Panc1 (cell line): ENCODE results near the gene MLEC. TPM values are rescaled to one million over a fixed set of nuclear protein-coding genes. Genes with fewer than 3 reads are reported as not detected.

Experiments used
- ATAC-seq: fragments of 200-7000 bp; cut with Tn5 transposase; 2 replicates; pipeline ENCODE4 v1.9.1; 2020; ENCODE audit warnings: mild to moderate bottlenecking, moderate library complexity
- BruUV-seq: library from RNA; stranded (reverse); fragments of 400-500 nt; replicated peaks from 2 replicates; lab custom pipeline; 2021; lab: Mats Ljungman, UMichigan
- CTCF ChIA-PET: fragments of 300-600 bp; sonication (Branson Sonifier 250); formaldehyde crosslinking; loops from one replicate; lab custom pipeline; 2022; ENCODE audit warnings: antibody characterized with exemption; lab: Charles Lee
- POLR2A ChIA-PET: fragments of 300-600 bp; sonication (Branson Sonifier 250); formaldehyde crosslinking; loops from one replicate; lab custom pipeline; 2022; ENCODE audit warnings: antibody characterized with exemption; lab: Charles Lee
- DNase-seq: peaks from one replicate; pipeline ENCODE4 v3.0.0-alpha.2; 2010; ENCODE audit warnings: low read depth, low spot score
- H3K27ac ChIP-seq: 2 replicates; pipeline ENCODE4 v1.5.1; 2011; ENCODE audit warnings: mild to moderate bottlenecking, low read length, inconsistent platforms
- H3K27me3 ChIP-seq: fragments of 200-500 bp; sonication (Bioruptor generic); 2 replicates; pipeline ENCODE4 v1.6.0; 2014; ENCODE audit warnings: low read length, inconsistent platforms; ENCODE audit not compliant: control insufficient read depth, insufficient read depth
- H3K36me3 ChIP-seq: fragments of 200-500 bp; sonication (Bioruptor generic); 2 replicates; pipeline ENCODE4 v1.5.1; 2014; ENCODE audit warnings: inconsistent platforms, mild to moderate bottlenecking, low read length, moderate library complexity; ENCODE audit not compliant: control insufficient read depth, insufficient read depth
- H3K4me1 ChIP-seq: 2 replicates; pipeline ENCODE4 v1.5.1; 2011; ENCODE audit warnings: inconsistent platforms, mild to moderate bottlenecking, low read length, moderate library complexity; ENCODE audit not compliant: control insufficient read depth, insufficient read depth
- H3K4me3 ChIP-seq, 2 experiments: 2 replicates each; pipeline ENCODE4 v1.5.1; 2011 to 2012; ENCODE audit warnings: low read depth in 2 of 2, low read length in 2 of 2, mild to moderate bottlenecking in 2 of 2, inconsistent platforms in 1 of 2, moderate library complexity in 1 of 2
- H3K9me3 ChIP-seq: fragments of 200-500 bp; sonication (Bioruptor generic); 2 replicates; pipeline ENCODE4 v1.5.1; 2014; ENCODE audit warnings: low read depth, mild to moderate bottlenecking, inconsistent platforms, low read length, moderate library complexity; ENCODE audit not compliant: control insufficient read depth, insufficient read depth
- POLR2AphosphoS5 ChIP-seq: IDR thresholded peaks from 2 replicates; pipeline ENCODE4 v1.6.1; 2012; ENCODE audit warnings: mild to moderate bottlenecking, low read depth, low read length, moderate library complexity
- SIN3A ChIP-seq: IDR thresholded peaks from 2 replicates; pipeline ENCODE4 v1.6.1; 2012; ENCODE audit warnings: low read depth, mild to moderate bottlenecking, low read length, moderate library complexity, borderline replicate concordance; ENCODE audit not compliant: insufficient read depth
- TCF7L2 ChIP-seq: IDR thresholded peaks from 2 replicates; pipeline ENCODE4 v1.6.1; 2011; ENCODE audit warnings: mild to moderate bottlenecking, low read depth, low read length, inconsistent platforms
- in situ Hi-C: cut with HindIII; loops from 2 replicates; pipeline ENCODE4 v1.10.0; 2016; ENCODE audit warnings: low sequenced_read_pairs, low pct_unique_long_range_greater_than_20kb
- intact Hi-C: fragments of 100-400 bp; cut with micrococcal nuclease; formaldehyde crosslinking; loops from one replicate; pipeline ENCODE4 v1.10.0; 2022; ENCODE audit not compliant: unreplicated experiment
- total RNA-seq: library from RNA; stranded (reverse); gene quantifications from one replicate; pipeline ENCODE4 v1.2.1, GENCODE V29; 2021; ENCODE audit not compliant: unreplicated experiment
- TF ChIP-seq, protein P1 (sequence below): fragments of 450-650 bp; IDR thresholded peaks from 2 replicates; pipeline ENCODE4 v1.5.1; 2017; ENCODE audit warnings: mild to moderate bottlenecking
- TF ChIP-seq, protein P2 (sequence below), 2 experiments: IDR thresholded peaks; 2 replicates each; pipeline ENCODE4 v1.6.1; 2011 to 2012; ENCODE audit warnings: low read depth in 2 of 2, control low read depth in 1 of 2, low read length in 1 of 2, mild to moderate bottlenecking in 1 of 2, moderate library complexity in 1 of 2; ENCODE audit not compliant: insufficient read depth in 1 of 2

Gene MLEC
- total RNA-seq, 1 experiment from 2014 or later, result 171 TPM

DNA sequence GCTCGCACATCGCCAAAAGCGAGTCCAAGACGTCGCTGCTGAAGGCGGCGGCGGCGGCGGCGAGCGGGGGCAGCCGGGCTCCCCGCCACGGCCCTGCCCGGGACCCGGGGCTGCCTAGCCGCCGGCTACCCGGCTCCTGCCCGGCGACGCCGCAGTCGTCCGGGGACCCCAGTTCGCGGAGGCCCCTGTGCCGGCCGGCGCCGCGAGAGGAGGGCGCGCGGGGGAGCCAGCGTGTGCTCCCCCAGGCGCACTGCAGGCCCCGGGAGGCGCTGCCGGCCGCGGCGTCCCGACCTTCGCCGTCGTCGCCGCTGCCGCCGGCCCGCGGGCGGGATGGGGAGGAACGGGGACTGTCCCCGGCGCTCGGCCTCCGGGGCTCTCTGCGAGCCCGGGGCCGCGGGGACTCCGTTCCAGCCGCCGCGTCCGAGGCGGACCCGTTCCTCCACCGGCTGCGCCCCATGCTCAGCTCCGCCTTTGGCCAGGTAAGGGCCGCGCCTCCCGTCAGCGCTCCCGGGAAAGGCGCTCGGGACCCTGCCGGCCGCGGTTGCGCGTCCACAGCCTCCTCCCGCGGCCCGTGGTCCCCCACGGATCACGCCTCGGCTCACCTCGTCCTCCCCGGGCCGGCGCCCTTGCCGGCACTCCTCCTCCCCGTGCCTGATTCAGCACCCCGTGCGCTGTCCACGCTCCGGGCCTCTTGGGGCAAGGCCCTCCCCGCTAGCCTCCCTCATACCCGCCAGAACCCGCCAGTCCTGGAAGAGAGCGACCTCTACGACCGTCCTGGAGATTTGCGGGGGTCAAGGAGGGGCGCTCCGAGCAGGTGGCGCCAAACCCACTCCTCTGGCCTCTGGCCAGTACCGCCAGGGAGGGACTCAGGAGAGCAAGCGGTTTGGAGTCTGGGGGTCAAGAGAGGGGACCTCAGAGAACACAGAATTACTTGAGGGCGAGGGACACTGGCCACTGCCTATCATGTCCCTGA lies 45.8 kb upstream of the MLEC start:
- intact Hi-C loops, result no loop called here
- Histone ChIP-seq H3K4me1 (no peaks in the 10 kb centered on the region), H3K27ac (no peak overlapping the region), H3K9me3 (no peaks in the 10 kb centered on the region), H3K27me3 (peaks cover 9% of the 10 kb centered on the region), H3K36me3 (no peaks in the 10 kb centered on the region), H3K4me3 (peak overlapping the region; percentile 27 to 28)
- ATAC-seq (peak; percentile 80), DNase-seq (no peak)
- TF ChIP-seq, protein P1, sequence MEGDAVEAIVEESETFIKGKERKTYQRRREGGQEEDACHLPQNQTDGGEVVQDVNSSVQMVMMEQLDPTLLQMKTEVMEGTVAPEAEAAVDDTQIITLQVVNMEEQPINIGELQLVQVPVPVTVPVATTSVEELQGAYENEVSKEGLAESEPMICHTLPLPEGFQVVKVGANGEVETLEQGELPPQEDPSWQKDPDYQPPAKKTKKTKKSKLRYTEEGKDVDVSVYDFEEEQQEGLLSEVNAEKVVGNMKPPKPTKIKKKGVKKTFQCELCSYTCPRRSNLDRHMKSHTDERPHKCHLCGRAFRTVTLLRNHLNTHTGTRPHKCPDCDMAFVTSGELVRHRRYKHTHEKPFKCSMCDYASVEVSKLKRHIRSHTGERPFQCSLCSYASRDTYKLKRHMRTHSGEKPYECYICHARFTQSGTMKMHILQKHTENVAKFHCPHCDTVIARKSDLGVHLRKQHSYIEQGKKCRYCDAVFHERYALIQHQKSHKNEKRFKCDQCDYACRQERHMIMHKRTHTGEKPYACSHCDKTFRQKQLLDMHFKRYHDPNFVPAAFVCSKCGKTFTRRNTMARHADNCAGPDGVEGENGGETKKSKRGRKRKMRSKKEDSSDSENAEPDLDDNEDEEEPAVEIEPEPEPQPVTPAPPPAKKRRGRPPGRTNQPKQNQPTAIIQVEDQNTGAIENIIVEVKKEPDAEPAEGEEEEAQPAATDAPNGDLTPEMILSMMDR, result no peak
- TF ChIP-seq, protein P2, sequence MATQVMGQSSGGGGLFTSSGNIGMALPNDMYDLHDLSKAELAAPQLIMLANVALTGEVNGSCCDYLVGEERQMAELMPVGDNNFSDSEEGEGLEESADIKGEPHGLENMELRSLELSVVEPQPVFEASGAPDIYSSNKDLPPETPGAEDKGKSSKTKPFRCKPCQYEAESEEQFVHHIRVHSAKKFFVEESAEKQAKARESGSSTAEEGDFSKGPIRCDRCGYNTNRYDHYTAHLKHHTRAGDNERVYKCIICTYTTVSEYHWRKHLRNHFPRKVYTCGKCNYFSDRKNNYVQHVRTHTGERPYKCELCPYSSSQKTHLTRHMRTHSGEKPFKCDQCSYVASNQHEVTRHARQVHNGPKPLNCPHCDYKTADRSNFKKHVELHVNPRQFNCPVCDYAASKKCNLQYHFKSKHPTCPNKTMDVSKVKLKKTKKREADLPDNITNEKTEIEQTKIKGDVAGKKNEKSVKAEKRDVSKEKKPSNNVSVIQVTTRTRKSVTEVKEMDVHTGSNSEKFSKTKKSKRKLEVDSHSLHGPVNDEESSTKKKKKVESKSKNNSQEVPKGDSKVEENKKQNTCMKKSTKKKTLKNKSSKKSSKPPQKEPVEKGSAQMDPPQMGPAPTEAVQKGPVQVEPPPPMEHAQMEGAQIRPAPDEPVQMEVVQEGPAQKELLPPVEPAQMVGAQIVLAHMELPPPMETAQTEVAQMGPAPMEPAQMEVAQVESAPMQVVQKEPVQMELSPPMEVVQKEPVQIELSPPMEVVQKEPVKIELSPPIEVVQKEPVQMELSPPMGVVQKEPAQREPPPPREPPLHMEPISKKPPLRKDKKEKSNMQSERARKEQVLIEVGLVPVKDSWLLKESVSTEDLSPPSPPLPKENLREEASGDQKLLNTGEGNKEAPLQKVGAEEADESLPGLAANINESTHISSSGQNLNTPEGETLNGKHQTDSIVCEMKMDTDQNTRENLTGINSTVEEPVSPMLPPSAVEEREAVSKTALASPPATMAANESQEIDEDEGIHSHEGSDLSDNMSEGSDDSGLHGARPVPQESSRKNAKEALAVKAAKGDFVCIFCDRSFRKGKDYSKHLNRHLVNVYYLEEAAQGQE (IDR thresholded peaks at IDR 0.05; ENCODE audit: insufficient read depth in 1 of 2, low read depth in 2 of 2, low read length in 1 of 2), result peak; percentile 90 to 94
- ChIA-PET CTCF (interaction anchor here (0.6 kb wide), 2 partner anchors 263 to 365 kb away, joined by 6 read pairs; no protein-coding TSS in a partner anchor), POLR2A (no interaction called here)
- BruUV-seq, result no TSS peak
- in situ Hi-C loops, result no loop called here

DNA sequence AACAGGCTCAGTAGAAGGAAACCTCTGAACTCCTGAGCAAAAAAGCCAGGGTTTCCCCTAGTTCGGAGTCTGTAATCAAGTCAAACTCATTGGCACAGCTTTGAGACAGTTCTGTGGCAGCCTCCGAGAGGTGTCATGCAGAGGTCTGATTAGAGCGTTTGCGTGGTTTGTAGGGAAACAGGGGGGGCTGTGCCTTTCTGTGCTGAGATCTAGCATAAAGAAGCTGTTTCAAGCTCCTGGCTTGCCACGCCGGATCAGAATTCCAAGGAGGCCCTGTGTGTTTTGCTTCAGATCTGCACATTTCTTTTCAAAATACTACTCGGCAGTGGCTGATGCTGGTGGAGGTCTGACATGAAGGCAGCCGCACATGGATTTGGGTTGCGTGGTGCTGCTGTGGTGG lies 44.8 kb upstream of the MLEC start:
- no TSS peak for BruUV-seq
- POLR2A ChIA-PET, result interaction anchor here (0.6 kb wide), 1 partner anchor 61 kb away, joined by 3 read pairs; no protein-coding TSS in a partner anchor
- Histone ChIP-seq H3K4me3 (no peak overlapping the region), H3K27ac (no peak overlapping the region), H3K27me3 (peaks cover 9% of the 10 kb centered on the region), H3K9me3 (no peaks in the 10 kb centered on the region), H3K4me1 (no peaks in the 10 kb centered on the region), H3K36me3 (no peaks in the 10 kb centered on the region)
- intact Hi-C loops, result no loop called here
- ATAC-seq (no peak), DNase-seq (no peak)
- CTCF ChIA-PET, result no interaction called here
- in situ Hi-C loops, result no loop called here
- TF ChIP-seq, protein P1, result no peak
- TF ChIP-seq SIN3A (no peak), TCF7L2 (no peak), POLR2AphosphoS5 (no peak)
- TF ChIP-seq, protein P2 (IDR thresholded peaks at IDR 0.05; ENCODE audit: insufficient read depth in 1 of 2, low read depth in 2 of 2, low read length in 1 of 2), result no peak
